Tibial nerve (tissue), 4 donors: ENCODE results near the gene CTDSP2. TPM values are rescaled to one million over a fixed set of nuclear protein-coding genes. Genes with fewer than 3 reads are reported as not detected.
"Not testable (repeated sequence)": the region's sequence is repeated elsewhere in the genome, so short reads cannot be mapped to it uniquely, and the experiment has no call there.

Source experiments
- DNase-seq, 2 donors: peaks; one replicate each; pipeline ENCODE4 v3.0.0-alpha.2; 2019; ENCODE audit warnings: low spot score in 2 of 2
- H3K27ac ChIP-seq, 4 donors: fragments of 200-600 bp; sonication (generic) in 3 of 4; one replicate each; pipeline ENCODE4 v1.5.1; 2017 to 2019; ENCODE audit warnings: mild to moderate bottlenecking in 1 of 4
- H3K27me3 ChIP-seq, 2 donors: fragments of 200-600 bp; sonication (generic) in 1 of 2; one replicate each; pipeline versions ENCODE4 v1.5.1 to v1.6.0; 2017 to 2019
- H3K36me3 ChIP-seq, 3 donors: fragments of 200-600 bp; sonication (generic); one replicate each; pipeline ENCODE4 v1.5.1; 2018 to 2019
- H3K4me1 ChIP-seq, 4 donors: fragments of 200-600 bp; sonication (generic) in 3 of 4; one replicate each; pipeline ENCODE4 v1.5.1; 2017 to 2019
- H3K4me3 ChIP-seq, 4 donors: fragments of 200-600 bp; sonication (generic) in 3 of 4; one replicate each; pipeline ENCODE4 v1.5.1; 2017 to 2019; ENCODE audit warnings: mild to moderate bottlenecking in 1 of 4, moderate library complexity in 1 of 4
- H3K9me3 ChIP-seq, 4 donors: fragments of 200-600 bp; sonication (generic) in 3 of 4; one replicate each; pipeline ENCODE4 v1.5.1; 2017 to 2019
- EP300 ChIP-seq, 2 donors: sonication (generic); formaldehyde crosslinking; IDR thresholded peaks; one replicate each; pipeline ENCODE4 v1.6.1; 2017; ENCODE audit warnings: antibody characterized with exemption in 2 of 2, mild to moderate bottlenecking in 1 of 2
- POLR2A ChIP-seq, 2 donors: fragments of 450-650 bp; IDR thresholded peaks; one replicate each; pipeline ENCODE4 v1.6.1; 2017; ENCODE audit warnings: antibody characterized with exemption in 2 of 2, mild to moderate bottlenecking in 2 of 2, moderate library complexity in 2 of 2
- WGBS, 2 donors: methylation state at CpG; one replicate each; pipeline ENCODE4 v1.1.5; 2018; 5-methylcytosine and 5-hydroxymethylcytosine counted together
- total RNA-seq, 4 donors: library from RNA; depleted of rRNA; stranded (reverse); fragments of >200 nt; gene quantifications; one replicate each; pipeline ENCODE4 v1.1.0, GENCODE V29; 2016
- TF ChIP-seq, protein P1 (sequence below), 5 experiments: fragments of 200-600 bp in 3 of 5; fragments of 450-650 bp in 2 of 5; sonication (generic) in 3 of 5; IDR thresholded peaks; one replicate each; pipeline ENCODE4 v1.5.1; 2016 to 2019; ENCODE audit warnings: antibody characterized with exemption in 5 of 5, mild to moderate bottlenecking in 3 of 5, moderate library complexity in 2 of 5

The CTDSP2 gene
- total RNA-seq, 4 donors from 2014 or later = 117 to 141 (median 123) TPM

DNA sequence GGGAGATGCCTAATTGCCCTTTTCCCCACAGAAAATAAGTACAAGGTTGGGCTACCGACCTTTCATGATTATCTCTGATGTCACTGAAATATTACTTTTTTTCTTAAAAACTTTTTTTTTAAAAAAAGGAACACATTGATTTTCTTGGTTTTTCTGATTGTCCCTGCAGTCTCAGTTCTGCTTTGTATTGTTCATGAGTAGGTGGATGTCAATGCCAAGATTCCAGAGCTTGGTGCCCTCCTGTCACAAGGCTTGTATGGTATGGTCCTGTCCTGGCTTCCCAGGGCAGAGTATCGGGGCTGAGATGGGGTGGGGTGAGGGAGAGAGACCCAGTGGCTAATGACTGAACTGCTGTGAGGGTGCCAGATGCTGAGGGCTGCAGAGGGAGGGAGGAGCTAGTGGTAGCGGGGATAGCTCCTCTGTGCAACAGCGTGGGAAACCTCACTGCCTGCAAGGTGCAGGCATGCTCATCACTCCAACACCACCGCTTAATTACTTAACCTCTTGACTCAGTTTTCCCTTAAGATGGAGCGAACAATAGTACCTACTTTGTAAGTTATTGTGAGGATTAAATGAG is 4.4 kb upstream of the CTDSP2 start:
- WGBS, 2 donors = 37 to 44% methylated on average over 6 of the region's 6 CpGs
- H3K9me3 ChIP-seq = no peaks in the 10 kb centered on the region
- no peaks in the 10 kb centered on the region for H3K36me3 ChIP-seq
- peak overlapping the region in 2 of 4 donors; percentile 81 to 85 for H3K27ac ChIP-seq
- peaks cover 0 to 48% (median 30%) of the 10 kb centered on the region in 4 donors for H3K4me1 ChIP-seq
- TF ChIP-seq POLR2A (IDR thresholded peaks at IDR 0.05) = no peak
- TF ChIP-seq, protein P1, sequence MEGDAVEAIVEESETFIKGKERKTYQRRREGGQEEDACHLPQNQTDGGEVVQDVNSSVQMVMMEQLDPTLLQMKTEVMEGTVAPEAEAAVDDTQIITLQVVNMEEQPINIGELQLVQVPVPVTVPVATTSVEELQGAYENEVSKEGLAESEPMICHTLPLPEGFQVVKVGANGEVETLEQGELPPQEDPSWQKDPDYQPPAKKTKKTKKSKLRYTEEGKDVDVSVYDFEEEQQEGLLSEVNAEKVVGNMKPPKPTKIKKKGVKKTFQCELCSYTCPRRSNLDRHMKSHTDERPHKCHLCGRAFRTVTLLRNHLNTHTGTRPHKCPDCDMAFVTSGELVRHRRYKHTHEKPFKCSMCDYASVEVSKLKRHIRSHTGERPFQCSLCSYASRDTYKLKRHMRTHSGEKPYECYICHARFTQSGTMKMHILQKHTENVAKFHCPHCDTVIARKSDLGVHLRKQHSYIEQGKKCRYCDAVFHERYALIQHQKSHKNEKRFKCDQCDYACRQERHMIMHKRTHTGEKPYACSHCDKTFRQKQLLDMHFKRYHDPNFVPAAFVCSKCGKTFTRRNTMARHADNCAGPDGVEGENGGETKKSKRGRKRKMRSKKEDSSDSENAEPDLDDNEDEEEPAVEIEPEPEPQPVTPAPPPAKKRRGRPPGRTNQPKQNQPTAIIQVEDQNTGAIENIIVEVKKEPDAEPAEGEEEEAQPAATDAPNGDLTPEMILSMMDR (IDR thresholded peaks at IDR 0.05) = peak in 1 of 5 experiments; percentile 8
- no peak for TF ChIP-seq EP300 (IDR thresholded peaks at IDR 0.05)
- H3K27me3 ChIP-seq = no peaks in the 10 kb centered on the region
- no peak for DNase-seq
- no peak overlapping the region for H3K4me3 ChIP-seq

DNA sequence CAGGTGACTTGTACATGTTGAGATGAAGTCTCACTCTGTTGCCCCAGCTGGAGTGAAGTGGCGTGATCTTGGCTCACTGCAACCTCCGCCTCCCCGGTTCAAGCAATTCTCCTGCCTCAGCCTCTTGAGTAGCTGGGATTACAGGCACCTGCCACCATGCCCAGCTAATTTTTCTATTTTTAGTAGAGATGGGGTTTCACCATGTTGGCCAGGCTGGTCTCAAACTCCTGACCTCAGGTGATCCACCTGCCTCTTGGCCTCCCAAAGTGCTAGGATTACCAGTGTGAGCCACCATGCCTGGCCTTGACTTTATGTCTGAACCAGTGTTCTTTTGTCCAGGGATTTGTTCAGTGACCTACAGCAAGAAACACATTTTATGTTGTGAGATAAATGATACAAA is 2.9 kb upstream of the CTDSP2 start:
- not testable (repeated sequence) for H3K9me3 ChIP-seq, H3K36me3 ChIP-seq, DNase-seq, H3K4me3 ChIP-seq, H3K27me3 ChIP-seq
- 84 to 100% methylated on average over 3 of the region's 3 CpGs for WGBS, 2 donors
- H3K4me1 ChIP-seq = peaks cover 0 to 48% (median 30%) of the 10 kb centered on the region in 4 donors
- peak overlapping the region in 1 of 4 donors; percentile 2 for H3K27ac ChIP-seq

DNA sequence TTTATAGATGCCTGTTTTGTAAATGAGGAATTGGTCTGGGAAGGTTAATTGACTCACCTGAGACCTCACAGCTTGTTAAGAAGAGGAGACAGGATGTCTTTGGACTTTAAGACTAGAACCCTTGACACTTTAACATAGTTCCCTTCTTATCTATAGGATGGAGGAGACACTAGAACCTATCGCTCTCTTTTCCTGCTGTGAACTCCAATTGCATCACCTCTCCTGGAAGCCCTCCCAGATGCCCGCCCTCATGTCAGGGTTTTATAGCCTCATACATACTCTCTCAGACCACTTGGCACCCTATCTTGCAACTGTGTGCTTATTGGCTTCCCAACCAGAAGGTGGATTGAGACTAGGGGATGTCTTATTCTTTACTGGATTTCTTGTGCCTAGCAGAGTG is 2.5 kb upstream of the CTDSP2 start:
- H3K27me3 ChIP-seq = no peaks in the 10 kb centered on the region
- H3K4me3 ChIP-seq = no peak overlapping the region
- DNase-seq = no peak
- H3K4me1 ChIP-seq = peaks cover 0 to 52% (median 32%) of the 10 kb centered on the region in 4 donors
- no peaks in the 10 kb centered on the region for H3K36me3 ChIP-seq
- no peaks in the 10 kb centered on the region for H3K9me3 ChIP-seq
- H3K27ac ChIP-seq = peak overlapping the region in 1 of 4 donors; percentile 2
- WGBS, 2 donors = 89 to 91% methylated on average over 2 of the region's 2 CpGs
- no peak for TF ChIP-seq EP300 (IDR thresholded peaks at IDR 0.05)

DNA sequence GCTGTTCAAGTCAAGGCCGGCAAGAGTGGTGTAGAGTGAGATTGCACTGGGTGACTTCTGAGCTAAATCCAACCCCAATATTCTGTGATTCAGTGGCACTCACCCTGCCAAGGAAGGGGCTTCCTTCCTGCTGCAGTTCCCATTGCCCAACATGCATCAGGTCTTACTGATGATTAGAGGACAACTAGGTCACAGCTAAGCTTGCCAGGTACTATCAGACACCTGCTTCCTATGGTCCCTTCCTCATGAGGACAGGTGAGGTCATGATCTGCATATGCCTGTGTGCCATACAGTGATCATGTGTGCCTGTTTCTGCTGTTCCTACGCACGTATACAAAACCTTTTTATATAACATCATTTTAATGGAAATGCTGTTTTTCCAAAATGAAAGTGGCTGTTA is 1.7 kb upstream of the CTDSP2 start:
- Histone ChIP-seq H3K4me3 (no peak overlapping the region), H3K9me3 (no peaks in the 10 kb centered on the region), H3K27ac (peak overlapping the region in 2 of 4 donors; percentile 100), H3K36me3 (no peaks in the 10 kb centered on the region), H3K27me3 (no peaks in the 10 kb centered on the region), H3K4me1 (peaks cover 0 to 52% (median 35%) of the 10 kb centered on the region in 4 donors)
- TF ChIP-seq, protein P1 (IDR thresholded peaks at IDR 0.05) = no peak
- no peak for TF ChIP-seq POLR2A (IDR thresholded peaks at IDR 0.05)
- no peak for TF ChIP-seq EP300 (IDR thresholded peaks at IDR 0.05)
- no peak for DNase-seq
- 85 to 86% methylated on average over 3 of the region's 3 CpGs for WGBS, 2 donors

DNA sequence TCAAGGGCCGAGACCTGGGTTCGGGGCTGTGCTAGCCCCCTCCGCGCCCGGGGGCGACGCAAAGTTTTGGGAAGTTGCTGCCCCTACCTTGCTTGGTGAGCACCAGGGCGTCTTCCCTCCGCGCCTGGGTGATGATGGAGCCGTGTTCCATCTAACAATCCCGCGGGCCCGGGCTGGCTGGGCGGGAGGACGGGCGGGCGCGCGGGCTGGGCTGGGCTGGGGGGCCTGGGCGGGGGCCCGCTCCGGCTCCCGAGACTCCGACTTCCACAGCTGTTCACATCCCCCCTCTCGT is 298 bp downstream of the CTDSP2 start:
- TF ChIP-seq POLR2A (IDR thresholded peaks at IDR 0.05) (no peak), EP300 (IDR thresholded peaks at IDR 0.05) (no peak)
- TF ChIP-seq, protein P1 (IDR thresholded peaks at IDR 0.05) = no peak
- Histone ChIP-seq H3K4me3 (peak overlapping the region; percentile 89 to 99 (median 94)), H3K36me3 (no peaks in the 10 kb centered on the region), H3K9me3 (no peaks in the 10 kb centered on the region), H3K4me1 (peaks cover 4 to 52% (median 36%) of the 10 kb centered on the region in 4 donors), H3K27ac (peak overlapping the region; percentile 99 to 100 (median 100)), H3K27me3 (no peaks in the 10 kb centered on the region)
- no peak for DNase-seq
- 0 to 1% methylated on average over 10 to 21 of the region's 26 CpGs for WGBS, 2 donors

DNA sequence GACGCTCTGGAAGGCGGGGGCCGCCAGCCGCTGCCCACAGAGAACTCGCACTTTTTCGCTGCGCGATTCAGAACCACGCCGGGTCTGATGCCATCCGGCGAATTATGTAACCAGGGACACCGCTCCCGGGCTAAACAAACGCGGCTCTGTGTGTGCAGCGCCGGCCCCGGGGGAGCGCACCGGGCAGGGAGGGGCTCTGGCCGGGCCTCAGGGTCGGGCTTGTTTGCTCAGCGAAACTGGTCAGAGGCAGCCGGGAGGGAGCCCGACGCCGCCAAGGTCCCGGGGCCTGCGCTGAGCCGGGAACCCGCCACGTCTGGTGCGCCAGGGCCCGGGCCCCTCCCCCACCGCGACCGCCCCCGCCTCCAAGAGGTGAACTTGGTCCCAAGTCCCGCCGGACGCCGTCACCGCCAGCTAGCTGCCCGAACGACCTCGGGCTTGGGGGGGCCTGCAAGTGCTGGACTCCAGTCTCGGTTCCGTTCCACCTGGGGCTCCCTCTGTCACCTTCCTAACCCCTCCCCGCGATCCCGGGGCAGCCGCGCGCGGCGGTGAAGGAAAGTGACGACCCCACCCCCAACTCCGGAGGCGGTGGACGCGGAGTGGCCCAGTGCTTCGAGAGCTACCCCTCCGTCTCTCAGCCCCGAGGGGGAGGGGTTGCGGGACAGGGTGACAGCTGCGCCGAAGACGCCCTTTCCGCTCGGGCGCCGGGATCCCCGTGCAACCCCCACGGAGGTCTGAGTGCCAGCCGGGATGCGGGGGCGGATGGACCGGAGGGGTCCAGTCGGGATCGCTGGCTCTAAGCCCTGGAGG is 848 bp downstream of the CTDSP2 start:
- Histone ChIP-seq H3K27me3 (no peaks in the 10 kb centered on the region), H3K27ac (peak overlapping the region; percentile 99 to 100 (median 100)), H3K9me3 (no peaks in the 10 kb centered on the region), H3K4me3 (peak overlapping the region; percentile 89 to 99 (median 94)), H3K36me3 (no peaks in the 10 kb centered on the region), H3K4me1 (peaks cover 4 to 52% (median 36%) of the 10 kb centered on the region in 4 donors)
- 0 to 1% methylated on average over 39 to 53 of the region's 81 CpGs for WGBS, 2 donors
- peak; percentile 58 to 81 for DNase-seq
- peak; percentile 23 to 53 for TF ChIP-seq POLR2A (IDR thresholded peaks at IDR 0.05)
- TF ChIP-seq EP300 (IDR thresholded peaks at IDR 0.05) = peak in 1 of 2 donors; percentile 79
- TF ChIP-seq, protein P1 (IDR thresholded peaks at IDR 0.05) = peak in 1 of 5 experiments; percentile 5
